PC-3 (cell line): Measurements from ENCODE around the gene AMMECR1.

ENCODE experiments used
- CTCF ChIP-seq: fragments of 300-600 bp; sonication (generic); conservative IDR thresholded peaks from 2 replicates; pipeline ENCODE4 v1.5.1; 2017; ENCODE audit warnings: antibody characterized with exemption, low read depth, mild to moderate bottlenecking, low read length
- EZH2 ChIP-seq: fragments of 300-600 bp; sonication (generic); IDR thresholded peaks from one replicate; pipeline ENCODE4 v1.6.1; 2017; ENCODE audit warnings: antibody characterized with exemption, mild to moderate bottlenecking, low read length; ENCODE audit not compliant: unreplicated experiment

- no peak for TF ChIP-seq CTCF
- TF ChIP-seq EZH2, result no peak
Observed at GRCh38 chrX:110241816-110242215, 76.1 kb downstream of the AMMECR1 start.
